GM12874 (cell line): Measurements from ENCODE around the gene TRIP4.

Experiments
- TF ChIP-seq, protein P1 (sequence below): IDR thresholded peaks from 2 replicates; pipeline ENCODE4 v1.5.1; 2011; ENCODE audit warnings: low read depth, mild to moderate bottlenecking, control low read depth, low read length, moderate library complexity; ENCODE audit not compliant: insufficient read depth

TRIP4 gene

GRCh38 chr15:64387562-64388168 lies at the start of gene TRIP4:
TSS of gene TRIP4 (plus strand) at chr15:64387836. CDS start at chr15:64387864, 28 bp downstream.
- TF ChIP-seq, protein P1, sequence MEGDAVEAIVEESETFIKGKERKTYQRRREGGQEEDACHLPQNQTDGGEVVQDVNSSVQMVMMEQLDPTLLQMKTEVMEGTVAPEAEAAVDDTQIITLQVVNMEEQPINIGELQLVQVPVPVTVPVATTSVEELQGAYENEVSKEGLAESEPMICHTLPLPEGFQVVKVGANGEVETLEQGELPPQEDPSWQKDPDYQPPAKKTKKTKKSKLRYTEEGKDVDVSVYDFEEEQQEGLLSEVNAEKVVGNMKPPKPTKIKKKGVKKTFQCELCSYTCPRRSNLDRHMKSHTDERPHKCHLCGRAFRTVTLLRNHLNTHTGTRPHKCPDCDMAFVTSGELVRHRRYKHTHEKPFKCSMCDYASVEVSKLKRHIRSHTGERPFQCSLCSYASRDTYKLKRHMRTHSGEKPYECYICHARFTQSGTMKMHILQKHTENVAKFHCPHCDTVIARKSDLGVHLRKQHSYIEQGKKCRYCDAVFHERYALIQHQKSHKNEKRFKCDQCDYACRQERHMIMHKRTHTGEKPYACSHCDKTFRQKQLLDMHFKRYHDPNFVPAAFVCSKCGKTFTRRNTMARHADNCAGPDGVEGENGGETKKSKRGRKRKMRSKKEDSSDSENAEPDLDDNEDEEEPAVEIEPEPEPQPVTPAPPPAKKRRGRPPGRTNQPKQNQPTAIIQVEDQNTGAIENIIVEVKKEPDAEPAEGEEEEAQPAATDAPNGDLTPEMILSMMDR = no peak

DNA sequence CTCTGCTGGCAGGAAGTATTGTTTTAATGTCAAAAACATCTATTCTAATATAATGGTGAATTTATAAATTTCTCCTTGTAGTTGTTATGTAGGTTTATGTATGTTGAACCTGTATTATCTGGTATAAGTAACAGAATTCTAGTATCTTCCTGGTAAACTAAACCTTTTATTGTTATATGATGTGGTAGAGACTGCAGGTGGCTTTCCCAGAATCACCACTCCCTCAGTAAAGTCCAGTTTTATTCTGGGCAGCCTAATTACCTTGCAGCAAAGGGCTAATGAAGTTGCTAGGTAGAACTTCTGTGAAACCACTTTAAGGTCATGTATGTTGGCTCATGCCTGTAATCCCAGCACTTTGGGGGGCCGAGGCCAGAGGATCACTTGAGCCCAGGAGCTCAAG lies 47.3 kb upstream of the TRIP4 start:
- TF ChIP-seq, protein P1 = no peak

- TF ChIP-seq, protein P1 = no peak
These were observed 45.7 kb upstream of the TRIP4 start for GRCh38 chr15:64341961-64342360.

- TF ChIP-seq, protein P1 = no peak
These were observed 44.4 kb upstream of the TRIP4 start for GRCh38 chr15:64343222-64343621.

GRCh38 chr15:64343841-64344240 lies 43.8 kb upstream of the TRIP4 start:
- TF ChIP-seq, protein P1 = no peak

DNA sequence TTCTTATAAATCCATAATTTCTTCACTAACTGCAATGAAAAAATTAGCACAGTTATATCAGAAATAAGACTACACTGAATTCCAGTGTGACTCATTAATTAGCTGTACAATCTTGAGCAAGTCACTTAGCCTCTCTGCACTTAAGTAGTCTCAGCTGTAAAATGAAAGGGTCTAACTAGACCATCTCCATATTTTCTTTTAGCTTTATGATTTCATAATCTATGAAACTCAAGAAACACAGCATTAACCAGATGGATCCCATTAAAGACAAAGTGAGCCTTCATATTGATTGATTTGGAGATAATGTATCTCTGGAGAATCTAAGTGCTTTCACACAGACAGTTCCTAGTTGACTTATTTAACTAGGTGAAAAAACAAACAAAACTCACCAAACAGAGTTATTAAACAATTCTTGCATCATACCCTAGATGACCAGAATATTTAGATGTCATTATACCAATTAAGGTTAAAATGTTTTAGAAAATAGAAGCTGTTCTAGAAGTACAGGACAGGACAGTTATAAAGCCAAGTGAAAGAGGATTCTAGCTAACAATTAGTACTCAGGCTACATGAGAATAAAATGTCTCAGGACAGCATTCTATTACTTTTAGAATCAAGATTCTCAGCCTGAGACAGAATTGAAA lies 42.9 kb upstream of the TRIP4 start:
- TF ChIP-seq, protein P1 = no peak

DNA sequence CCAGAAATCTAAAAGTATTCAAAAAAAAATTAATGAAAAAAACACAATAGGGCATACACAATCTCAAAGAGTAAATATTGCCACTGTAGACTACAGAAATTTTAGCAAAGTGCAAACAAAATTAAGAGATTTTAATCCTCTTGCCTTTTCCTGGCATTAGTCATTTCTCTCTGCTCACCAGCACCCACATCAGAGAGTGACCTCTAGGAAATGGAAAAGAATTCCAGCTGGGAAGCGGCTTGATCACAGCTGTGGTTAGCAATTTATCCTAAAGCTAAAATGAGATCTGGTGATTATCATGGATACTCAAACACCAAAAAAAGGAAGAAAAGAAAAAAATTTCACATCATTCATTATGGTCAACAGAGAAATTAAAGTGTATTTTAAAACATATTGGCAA lies 39.2 kb upstream of the TRIP4 start:
- TF ChIP-seq, protein P1 = no peak
